ENCODE measurements around the gene FEN1.

Gene FEN1

DNA sequence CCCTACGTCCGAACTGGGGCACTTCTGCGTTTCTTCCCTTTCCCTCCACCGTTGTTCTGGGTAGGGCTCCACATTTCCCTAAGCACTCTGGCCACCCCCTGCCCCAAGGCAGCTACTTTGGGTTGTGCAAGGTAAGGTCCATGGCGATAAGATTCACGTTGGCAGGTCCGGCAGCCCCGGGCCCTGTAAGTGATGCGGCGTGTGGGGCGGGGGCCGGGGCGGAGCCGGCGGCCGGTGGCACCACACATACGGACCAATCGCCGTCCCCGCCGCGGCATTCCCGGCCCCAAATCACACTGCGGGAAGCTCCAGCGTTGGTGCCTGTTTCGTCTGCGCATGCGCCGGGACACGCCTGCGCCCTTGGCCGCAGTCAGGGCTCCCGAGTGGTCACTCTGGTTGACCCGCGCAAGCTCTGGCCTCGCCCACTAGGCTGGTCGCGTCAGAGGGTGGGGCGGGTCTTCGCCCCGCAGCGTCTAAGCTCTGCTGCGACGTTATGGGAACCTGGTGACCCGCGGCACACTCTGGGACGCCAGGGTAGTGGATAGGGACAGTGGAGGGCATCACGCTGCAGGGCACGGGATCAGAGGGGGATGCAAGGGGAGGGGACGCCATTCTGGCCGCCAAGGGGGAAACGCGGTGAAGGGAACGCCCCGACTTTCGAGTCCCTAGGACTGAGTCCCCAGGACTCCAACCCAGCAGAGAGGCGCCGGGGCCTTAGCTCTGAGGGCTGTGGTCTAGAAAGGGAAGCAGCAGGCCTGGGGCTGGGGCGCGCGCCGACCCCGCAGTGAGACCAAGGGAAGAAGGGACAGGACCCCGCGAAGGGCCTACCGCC is 22.5 kb downstream of the FEN1 start:
- peak; percentile 80 for DNase-seq
- in situ Hi-C loops (cut with MboI; ENCODE audit: low pct_unique_long_range_greater_than_20kb, low sequenced_read_pairs): no loop called here

DNA sequence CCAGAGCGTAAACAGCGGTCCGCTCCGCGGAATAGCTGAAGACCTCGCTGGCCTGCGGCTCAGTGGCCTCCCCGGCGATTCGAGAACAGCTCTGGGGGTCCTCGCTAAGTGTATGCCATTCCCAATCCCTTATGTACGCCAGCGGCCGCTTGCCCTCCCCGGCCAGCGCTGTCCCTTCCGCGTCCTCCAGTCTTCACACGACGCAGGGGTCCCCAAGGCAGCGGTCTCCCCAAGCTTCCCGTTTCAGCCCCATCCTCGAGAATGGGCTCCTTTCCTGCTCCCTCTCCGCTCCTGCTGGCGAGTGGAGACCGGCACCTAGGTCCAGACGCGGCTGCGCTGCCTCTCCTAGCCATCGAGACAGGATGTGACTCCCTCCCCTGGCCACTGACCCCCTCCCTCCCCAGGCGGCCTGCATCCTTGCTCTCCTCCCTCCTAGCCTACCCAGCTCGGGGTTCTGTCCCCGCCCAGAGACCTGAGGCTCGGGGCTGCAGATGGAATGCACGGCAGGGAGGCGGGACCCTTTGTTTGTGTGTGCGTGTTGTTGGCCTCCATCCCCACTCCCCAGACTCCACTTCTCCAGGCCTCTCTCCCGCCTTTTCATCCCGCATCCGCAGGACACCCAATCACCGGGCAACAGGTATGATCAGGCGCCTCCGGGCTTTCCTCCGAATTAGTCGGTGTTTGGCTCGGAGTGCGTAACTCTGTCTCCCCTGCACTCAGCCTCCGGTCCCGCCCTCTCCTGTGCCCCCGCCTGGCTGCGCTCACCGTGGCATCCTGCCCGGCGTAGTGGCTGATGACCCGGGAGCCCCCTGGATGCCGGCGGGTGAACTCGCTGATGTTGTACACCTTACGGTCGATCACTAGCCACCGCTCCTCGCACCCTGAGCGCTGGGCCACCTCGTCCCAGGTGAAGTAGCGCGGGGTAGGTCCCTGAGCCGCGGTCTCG is 23.4 kb downstream of the FEN1 start:
- no peak for DNase-seq
- in situ Hi-C loops (cut with MboI; ENCODE audit: low pct_unique_long_range_greater_than_20kb, low sequenced_read_pairs): no loop called here

DNA sequence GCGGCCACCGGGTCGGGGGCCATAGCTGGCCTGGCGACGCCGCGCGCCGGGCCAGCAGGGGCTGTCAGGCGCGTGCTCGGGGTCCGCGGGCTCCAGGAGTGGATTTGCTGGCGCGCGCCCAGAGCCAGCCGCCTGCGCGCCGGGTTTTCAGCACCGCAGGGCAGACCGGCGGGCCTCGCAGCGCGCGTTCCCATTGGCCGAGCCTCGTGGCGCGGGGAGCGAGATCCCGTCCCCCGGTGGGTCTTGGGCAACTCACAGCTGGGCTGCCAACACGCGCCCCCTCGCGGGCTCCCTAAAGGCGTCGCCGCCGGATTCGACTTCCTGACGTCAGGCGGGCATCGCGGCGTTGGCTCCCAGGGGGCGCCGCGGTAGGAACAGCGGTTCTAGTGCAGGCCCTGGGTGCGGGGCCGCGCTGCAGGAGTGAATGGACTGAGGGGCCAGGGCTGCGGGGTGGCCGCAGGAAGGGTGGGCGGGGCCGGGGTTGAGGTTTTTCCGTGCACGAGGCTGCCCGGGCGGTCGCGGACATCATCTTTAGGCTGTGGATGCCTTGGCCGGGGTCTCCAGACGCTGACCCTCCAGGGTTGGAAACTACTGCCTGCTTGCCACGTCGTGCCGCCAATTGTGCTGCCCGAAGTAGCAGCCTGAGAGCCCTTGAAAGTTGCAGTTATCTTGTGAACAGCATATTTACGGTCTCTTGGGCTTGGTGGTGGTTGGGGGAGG is 24.2 kb downstream of the FEN1 start, which contains the start of gene FADS1:
TSS of gene FADS1 (minus strand) at position 268 of the 720 bp plus-strand sequence. CDS start at position 194, 74 bp downstream.
- in situ Hi-C loops (cut with MboI; ENCODE audit: low pct_unique_long_range_greater_than_20kb, low sequenced_read_pairs): no loop called here
- DNase-seq: peak; percentile 95

DNA sequence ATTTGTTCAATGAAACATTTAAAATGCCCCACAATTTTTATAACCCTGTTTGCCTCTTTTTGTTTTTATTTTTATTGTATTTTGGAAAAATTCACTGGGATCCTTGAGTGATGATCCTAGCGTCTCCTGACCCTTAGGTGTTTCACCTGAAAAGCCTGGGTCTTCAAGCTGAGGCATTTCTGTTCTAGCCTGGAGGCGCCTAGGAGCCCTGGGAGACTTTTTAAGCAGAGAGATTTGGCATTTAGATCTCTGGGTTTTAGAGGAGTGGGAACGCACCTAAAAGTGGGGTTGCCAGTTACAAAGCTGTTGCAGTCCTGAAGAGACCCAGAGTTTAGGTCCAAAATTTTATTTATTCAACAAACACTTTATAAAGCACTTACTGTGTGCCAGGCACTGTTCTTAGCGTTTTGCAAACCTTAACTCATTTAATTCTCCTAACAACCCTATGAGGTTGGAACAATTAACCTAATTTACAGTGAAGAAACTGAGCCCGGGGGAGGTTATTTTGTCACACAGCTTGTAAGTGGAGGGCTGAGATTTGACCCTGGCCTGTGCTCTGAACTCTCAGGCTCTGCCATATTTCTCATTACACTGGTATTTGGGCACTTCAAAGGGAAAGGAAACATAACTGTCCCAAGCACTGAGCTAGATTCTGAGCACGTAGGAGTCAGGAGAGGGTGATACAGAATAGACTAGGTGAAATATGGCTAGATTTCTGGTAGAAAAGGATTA is 24.9 kb downstream of the FEN1 start:
- in situ Hi-C loops (cut with MboI; ENCODE audit: low pct_unique_long_range_greater_than_20kb, low sequenced_read_pairs): no loop called here
- DNase-seq: no peak

DNA sequence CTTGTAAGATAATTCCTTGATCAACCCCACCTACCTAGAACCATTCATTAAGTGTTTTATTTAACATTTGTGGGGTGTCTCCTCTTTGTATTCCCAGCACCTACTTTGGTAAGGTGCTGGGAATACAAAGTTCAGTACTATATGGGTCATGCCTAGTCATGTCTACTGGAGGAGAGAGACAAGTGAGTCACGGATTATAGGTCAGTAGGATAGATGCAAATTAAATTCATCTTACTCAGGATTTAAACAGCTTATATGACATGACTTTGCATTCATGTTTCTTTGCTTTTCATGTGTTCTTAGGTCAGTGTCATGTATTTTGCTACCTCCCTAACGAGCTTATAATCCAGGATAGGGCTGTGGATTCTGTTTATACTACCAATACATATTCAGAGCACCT is 27.5 kb downstream of the FEN1 start:
- in situ Hi-C loops (cut with MboI; ENCODE audit: low pct_unique_long_range_greater_than_20kb, low sequenced_read_pairs): no loop called here
- no peak for DNase-seq

DNA sequence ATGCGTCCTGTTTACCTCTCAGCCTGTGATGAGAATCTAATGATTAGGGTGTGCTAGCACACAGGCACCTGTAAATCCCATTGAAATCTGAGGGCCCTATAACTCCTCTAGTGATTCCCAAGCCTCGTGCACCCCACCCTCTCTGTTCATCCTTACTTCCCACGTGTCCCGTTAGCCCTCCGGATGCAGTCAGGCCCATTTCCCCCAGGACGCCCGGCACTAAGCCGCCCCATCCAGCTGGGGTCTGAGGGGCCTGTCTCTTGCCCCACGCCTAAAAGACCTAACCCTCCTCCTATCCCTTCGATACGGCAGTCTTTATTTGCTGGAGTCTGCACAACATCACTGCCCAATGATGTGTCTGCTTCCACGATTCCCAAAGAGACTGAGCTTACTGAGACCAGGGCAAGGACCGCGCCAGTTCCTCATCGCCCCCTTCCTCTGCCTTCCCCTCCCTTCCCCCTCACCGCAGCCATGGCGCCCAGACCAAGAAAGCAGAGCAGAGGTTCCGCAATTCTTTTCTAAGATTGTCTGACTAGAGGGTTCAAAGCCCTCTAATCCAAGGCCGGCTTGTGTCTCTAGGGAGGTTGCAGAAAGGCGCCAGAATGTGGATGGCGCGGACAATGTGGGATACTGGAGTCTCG is 34.3 kb downstream of the FEN1 start:
- DNase-seq: peak; percentile 79
- in situ Hi-C loops (cut with MboI; ENCODE audit: low pct_unique_long_range_greater_than_20kb, low sequenced_read_pairs): no loop called here

DNA sequence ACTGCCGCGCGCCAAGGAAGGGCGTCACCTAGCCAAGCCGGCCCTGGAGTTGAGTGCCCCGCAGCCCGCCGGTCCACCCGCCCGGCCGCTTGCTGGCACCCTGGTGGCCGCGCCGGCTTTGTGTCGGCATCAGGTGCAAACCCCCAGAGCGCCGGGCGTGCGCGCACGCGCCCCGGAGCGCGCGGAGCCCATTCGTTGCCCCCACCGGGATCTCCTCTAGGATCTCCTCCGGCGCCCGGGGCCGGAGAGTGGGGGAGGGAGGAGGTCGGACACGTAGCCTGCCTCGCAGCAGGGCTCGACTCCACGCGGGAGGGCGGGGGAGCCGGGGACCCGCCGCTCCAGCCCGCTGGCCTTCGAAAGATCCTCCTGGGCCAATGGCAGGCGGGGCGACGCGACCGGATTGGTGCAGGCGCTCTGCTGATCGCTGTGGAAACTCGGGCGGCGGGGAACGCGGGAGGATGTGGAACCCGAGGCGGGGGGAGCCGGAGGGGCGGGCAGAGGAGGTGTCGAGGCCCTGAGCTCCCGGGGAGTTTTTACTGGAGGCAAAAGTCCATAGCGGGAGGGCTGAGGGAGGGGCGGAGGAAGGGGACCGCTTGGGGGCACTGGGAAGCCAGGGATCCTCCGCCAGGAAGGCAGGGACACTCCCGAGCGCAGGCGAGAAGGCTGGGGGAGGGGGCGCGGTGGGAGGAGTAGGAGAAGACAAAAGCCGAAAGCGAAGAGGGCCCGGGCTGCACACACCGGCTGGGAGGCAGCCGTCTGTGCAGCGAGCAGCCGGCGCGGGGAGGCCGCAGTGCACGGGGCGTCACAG is 35.1 kb downstream of the FEN1 start, which contains the start of gene FADS2:
TSS of gene FADS2 (plus strand) at position 730 of the 808 bp plus-strand sequence. CDS start 91 bp downstream, outside the sequence.
- peak; percentile 90 for DNase-seq
- in situ Hi-C loops (cut with MboI; ENCODE audit: low pct_unique_long_range_greater_than_20kb, low sequenced_read_pairs): no loop called here

DNA sequence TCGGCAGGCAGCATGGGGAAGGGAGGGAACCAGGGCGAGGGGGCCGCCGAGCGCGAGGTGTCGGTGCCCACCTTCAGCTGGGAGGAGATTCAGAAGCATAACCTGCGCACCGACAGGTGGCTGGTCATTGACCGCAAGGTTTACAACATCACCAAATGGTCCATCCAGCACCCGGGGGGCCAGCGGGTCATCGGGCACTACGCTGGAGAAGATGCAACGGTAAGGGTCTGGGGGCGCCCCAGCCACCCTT is 35.6 kb downstream of the FEN1 start:
- in situ Hi-C loops (cut with MboI; ENCODE audit: low pct_unique_long_range_greater_than_20kb, low sequenced_read_pairs): no loop called here
- DNase-seq: no peak

DNA sequence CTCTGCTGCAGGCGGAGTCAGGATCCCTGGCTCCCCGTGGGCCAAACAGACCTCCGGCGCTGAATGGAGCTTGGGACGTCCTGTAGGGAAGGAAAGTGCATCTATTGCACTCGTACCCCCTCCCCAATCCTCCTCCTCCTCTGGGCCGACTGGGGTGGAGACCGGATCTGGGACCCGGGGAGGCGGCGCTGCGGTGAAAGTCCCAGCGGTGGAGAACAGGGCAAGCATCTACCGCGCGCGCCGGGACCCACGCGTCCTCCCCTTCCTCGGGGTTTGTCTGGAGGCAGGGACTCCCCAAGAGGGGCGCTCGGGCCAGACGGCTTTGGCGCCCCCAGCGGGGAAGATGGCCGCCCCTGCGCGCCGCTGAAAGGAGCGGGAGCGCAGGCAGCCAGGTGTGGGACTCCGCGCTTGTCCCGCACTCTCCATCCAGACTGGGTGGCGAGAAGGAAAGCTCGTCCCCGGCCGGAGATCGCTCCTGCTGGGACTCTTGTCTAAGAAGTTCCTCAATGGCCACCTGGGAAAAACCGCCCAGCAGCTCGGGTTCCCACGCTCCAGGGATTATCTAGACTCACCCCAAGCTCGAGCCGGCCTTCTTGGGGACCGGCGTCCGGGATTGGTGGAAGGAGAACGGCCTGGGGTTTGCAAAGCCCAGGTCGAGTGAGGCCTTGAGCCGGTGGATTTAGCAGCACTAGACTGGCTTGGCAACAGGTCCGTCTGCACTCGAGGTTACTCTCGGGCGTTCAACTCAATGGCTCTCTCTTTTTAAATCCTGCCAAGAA is 36.1 kb downstream of the FEN1 start:
- in situ Hi-C loops (cut with MboI; ENCODE audit: low pct_unique_long_range_greater_than_20kb, low sequenced_read_pairs): no loop called here
- DNase-seq: peak; percentile 62

DNA sequence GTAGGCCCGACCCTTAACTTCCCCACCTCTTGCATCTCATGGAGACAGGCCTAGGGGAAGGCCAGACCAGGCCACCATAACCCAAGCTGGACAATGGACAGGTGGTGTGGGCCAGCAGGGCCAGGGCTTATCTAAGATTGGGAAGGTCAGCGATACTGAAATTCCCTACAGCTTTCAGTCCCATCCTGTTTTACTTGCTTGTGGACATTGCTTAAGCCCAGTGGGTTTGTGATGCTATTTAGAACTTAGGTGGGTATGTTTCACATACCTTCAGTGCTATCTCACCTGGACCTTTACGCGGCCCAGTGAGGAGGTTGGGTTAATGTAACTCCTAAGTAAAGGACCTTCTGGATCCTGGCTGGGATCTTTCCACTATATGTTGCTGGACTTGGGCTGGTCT is 37.1 kb downstream of the FEN1 start:
- no peak for DNase-seq
- in situ Hi-C loops (cut with MboI; ENCODE audit: low pct_unique_long_range_greater_than_20kb, low sequenced_read_pairs): no loop called here

DNA sequence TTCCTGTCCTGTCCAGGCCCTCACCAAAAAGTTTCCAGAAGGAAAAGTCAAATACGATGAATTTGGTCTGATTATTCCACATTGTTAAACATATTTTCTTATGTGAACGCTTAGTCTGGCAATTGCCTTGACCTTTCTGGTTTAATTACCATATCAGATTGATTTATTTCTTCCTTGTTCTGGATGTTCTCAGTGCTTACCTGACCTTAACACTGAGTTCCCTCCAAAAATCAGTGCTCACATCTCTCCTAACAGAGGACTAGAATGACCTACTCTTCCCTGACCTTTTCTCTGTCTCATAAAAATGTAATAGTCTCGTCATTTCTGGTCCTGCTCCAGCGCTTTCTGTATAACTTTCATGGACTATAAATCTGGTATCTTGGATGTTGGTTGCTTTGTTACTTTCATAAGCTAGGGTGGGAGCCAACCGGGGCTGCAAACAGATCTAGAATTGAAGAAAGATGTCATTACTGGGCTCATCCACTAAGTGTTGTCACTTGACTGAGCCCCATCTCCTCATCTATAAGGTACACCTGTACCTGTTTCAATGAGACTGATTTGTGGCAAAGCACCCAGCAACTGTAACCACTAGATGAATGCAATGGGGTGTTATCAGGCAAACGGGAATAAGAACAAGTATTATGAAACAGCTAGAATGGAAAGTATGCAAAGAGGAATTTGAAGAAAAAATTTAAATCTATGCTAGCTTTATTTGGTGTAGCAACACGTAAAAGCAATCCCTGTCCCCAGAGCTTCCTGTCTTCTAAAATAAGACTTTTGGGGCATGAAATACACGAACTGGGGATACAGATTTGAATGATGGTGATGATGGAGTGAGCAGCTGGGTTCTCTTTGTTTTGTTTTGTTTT is 37.8 kb downstream of the FEN1 start:
- DNase-seq: no peak
- in situ Hi-C loops (cut with MboI; ENCODE audit: low pct_unique_long_range_greater_than_20kb, low sequenced_read_pairs): no loop called here

DNA sequence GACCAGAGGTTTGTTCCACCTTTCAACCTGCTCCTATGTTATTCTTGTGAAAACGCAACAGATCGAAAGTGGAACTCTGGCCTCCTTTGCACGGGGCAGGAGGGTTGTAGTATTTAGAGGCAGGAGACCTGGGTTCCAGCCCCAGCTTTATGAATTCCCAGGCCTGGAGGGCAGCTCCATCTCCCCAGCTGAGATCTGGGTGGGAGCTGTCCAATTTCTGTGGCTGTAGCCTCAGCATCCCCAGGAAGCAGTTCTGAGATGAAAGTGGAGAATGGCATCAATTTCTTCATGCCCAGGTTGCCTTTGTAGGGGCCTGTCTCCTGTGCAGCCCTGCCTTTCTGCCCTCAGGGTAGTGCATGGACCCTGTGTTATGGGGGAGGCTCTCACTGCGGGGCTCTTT is 39.5 kb downstream of the FEN1 start:
- in situ Hi-C loops (cut with MboI; ENCODE audit: low pct_unique_long_range_greater_than_20kb, low sequenced_read_pairs): no loop called here

DNA sequence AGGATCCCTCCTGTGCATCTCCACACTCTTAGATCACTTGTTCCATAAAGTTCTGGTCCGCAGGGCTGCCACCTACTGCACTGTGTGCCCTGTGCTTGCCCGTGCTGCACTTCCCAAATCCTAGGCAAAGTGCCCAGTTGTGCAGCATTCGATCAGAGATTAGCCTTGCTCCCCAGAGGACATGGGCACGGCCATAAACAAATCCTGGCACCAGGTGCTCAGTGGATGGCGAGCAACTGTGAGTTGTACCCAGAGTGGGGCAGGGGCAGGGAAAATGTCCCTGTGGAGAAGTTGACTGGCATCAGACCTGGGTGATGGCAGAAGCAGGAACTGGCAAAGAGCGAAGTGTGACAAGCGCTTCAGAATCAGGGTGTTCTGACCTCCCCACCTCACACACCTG is 40.0 kb downstream of the FEN1 start:
- no peak for DNase-seq
- in situ Hi-C loops (cut with MboI; ENCODE audit: low pct_unique_long_range_greater_than_20kb, low sequenced_read_pairs): no loop called here

More for the DNA sequence above, 39.5 kb downstream of the FEN1 start:
- no peak for DNase-seq

DNA sequence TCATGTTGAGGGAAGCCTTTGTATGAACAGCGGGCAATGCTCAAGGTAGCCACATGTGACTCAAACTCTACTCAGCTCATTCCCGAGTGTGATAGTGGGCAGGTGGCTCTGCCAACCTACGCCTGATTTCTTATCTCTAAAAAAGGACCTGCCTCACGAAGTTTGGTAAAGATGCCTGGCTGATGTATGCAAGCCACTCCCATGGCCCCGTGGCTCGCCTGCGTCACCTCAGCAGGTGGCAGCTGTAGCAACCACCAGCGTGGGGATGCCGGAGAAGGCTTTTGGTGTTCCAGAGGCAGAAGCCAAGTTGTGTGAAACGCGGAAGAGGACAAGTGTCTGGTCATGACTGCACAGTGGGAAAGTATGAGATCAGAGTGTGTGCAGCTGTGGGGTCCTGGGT is 40.8 kb downstream of the FEN1 start:
- DNase-seq: no peak
- in situ Hi-C loops (cut with MboI; ENCODE audit: low pct_unique_long_range_greater_than_20kb, low sequenced_read_pairs): no loop called here

DNA sequence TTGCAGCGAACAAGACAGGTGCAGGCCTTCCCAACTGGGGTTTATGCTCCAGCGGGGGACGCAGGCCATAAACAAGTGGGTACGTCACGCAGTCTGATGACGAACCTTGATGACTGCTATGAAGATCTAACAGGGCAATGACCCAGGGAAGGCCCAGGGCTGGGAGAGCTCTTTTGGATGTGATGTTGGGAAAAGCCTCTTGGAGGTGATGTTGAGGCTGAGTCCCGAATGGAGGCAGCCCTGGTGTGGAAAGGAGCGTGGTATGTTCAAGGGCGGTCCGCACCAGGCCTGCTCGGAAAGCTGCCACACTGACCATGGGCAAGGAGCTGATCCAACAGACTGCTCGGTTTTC is 41.2 kb downstream of the FEN1 start:
- no peak for DNase-seq
- in situ Hi-C loops (cut with MboI; ENCODE audit: low pct_unique_long_range_greater_than_20kb, low sequenced_read_pairs): no loop called here

DNA sequence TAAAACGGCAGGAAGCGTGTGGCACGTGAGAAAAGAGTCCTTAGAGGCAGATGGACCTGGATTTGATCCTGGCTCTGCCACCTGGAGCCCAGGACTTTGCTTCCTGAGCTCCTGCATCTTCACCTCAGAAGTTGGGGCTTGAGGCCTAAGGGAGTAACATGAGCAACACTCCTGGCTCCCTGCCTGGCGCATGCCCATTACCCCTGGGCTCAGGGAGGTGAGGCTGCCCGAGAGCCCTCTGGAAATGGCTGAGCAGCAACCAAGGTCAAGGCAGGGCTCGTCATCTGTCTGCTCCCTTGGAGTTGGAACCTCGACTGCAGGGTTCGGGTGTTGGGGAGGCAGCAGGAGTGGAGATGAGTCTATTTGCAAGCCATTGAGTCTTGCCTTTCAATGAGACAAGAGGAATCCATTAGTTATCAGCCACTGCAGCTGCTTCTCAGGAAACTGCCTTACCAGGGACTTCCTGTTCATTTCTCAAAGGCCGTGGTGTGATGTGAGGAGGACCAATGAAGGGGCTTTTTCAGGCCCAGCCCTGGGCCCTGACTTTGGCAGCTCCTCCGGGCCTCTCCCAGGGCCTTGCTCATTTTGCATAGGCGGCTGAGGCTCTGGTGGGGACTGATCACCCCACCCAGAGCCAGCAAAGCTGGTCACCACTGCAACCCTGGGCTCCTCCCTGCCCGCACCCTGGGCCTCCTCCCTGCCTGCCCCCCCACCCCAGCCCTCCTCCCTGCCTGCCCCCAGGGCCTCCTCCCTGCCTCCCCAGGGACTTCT is 41.8 kb downstream of the FEN1 start:
- DNase-seq: peak; percentile 98
- in situ Hi-C loops (cut with MboI; ENCODE audit: low pct_unique_long_range_greater_than_20kb, low sequenced_read_pairs): no loop called here

Measured in KBM-7 (cell line).